HG02588 (cell line): Measurements from ENCODE around the gene STOM.

Experiments
- ATAC-seq: cut with Tn5 transposase; IDR thresholded peaks from one replicate; pipeline ENCODE4 v1.9.1; 2021; ENCODE audit warnings: mild to moderate bottlenecking, moderate library complexity; ENCODE audit not compliant: unreplicated experiment

The STOM gene

DNA sequence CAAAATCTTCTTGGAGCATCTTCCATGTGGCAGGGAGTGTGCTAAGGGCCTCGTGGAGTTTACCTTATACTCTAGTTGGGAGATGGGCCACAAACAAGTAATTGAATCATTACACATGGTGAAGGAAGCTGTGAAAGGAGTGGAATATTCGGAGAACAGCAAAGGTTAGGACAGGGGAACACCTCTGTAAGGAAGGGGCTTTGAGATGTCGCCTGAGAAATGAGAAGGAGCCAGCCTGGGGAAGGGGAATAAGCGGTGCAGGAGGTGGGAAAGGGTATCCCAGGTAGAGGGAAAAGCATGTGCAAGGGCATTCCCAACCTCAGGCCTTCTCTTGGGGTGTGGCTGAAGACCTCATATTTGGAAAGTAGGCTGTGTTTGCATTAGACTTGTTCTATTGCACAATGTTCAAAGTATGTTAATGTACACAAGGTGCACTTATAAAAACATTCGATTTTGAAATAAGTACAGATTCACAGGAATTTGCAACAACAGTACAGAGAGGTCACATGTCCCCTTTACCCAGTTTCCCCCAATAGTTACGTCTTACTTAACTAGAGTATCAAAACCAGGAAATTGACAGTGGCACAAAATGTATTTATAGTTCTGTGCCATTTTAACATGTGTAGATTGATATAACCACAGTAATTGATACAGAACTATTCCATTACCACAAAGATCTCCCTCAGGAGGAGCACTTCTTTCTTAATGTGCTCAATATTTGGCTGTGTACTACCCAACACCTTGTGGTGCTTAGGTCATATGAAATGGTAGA is 2.4 kb upstream of the STOM start:
- ATAC-seq, result no peak

- ATAC-seq, result no peak
These were observed 1.5 kb upstream of the STOM start for GRCh38 chr9:121371495-121372061.

DNA sequence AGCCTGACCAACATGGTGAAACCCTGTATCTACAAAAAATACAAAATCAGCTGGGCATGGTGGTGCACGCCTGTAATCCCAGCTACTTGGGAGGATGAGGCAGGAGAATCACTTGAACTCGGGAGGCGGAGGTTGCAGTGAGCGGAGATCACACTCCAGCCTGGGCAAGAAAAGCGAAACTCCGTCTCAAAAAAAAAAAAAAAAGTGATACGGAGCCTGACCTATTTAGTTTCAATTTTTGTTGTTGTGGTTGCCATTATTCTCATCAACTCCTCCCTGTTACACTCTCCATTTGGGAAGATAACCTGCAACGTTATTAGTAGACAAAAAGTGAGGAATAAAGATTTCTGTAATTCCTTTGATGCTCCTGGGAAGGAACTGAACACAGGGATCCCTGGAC is 1.3 kb downstream of the STOM start:
- no peak for ATAC-seq

DNA sequence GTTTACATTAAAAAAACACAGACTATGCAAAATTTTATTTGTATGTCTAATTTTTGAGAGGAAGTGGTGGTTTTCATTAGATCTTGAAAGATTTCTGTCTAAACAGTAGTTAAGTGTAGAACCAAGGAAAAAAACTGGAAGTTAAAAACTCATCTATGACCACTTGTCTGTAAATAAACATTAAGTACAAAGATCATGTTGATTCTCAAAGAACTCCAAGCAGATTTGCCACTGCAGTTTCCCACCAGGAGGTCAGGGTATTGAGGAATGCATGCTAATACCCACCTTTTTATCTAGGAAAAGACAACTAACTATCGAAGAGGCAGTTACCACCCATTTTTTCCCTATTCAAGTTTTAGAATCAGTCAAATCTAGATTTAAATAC is 1.9 kb downstream of the STOM start:
- ATAC-seq, result no peak

DNA sequence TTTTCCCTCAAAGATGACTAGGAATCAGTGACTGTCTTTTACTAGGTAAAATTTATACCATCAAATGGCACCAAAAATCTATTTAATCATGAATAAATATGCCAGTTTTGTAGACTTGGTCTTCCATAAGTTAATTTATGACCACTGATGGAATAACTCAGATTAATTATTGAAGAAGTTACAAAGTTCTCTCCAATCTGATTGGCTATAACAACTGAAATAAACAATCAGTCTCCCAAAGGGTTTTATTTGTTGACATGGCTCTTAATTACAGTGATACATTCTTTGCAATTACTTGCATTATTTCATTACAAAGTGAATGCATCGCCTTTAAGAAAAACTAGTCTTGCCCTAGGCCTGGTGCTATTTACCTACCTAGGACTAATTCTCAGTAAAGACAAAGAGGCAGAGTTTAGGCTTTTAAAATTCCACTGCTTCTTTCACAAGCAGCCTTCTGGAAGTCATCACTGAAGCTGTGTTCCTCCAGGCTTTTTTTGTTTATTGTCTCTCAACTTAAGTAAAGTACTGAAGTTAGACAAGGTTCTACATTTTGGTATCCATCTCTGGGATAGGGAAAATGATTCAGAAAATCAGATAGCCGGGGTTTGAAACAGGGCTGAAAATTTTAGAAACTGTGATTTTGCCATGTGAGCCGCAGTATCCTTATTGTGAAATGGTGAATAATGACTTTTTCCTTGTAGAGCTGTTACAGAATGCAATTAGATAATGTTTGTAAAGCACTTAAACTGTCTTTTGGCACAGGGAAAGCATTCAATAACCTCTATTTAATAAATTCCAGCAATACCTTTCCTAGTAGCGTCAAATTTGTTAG is 2.5 kb downstream of the STOM start:
- no peak for ATAC-seq

DNA sequence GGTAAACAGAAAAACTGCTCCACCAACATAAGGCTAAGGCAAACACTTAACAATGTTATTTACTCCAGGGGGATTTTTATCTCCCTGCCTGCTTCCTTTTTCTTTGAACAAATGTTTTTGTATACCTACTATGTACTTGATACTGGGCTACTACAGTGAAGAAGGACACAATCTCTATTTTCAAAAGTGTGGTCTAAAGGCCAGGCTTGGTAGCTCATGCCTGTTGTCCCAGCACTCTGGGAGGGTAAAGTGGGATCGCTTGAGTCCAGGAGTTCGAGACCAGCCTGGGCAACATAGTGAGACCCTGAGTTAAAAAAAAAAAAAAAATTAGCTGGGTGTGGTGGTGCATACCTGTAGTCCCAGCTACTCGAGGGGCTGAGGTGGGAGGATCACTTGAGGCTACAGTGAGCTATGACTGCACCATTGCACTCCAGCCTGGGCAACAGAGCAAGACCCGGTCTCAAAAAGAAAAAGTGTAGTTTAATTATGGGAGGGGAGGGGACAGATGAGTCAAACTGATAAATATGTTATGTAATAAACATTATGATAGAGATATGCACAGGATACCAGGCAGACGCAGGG is 3.3 kb downstream of the STOM start:
- no peak for ATAC-seq

DNA sequence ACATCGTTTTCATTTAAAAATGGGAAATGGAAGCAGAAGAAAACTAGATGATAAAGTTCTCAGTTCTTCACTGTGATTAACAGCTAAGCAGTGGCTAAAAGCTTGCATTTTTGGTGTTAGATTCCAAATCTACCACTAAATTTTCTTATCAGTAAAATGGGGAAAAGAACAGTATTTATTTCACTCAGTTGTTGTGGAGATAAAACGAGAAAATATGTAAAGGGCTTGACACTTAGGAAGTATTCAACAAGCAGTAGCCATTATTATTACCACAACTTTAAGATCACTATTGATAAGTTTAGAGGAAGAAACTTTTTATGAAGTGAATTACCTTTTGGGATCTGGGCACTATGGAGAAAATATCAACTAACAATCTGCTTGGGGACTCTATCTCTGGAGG is 4.5 kb downstream of the STOM start:
- no peak for ATAC-seq

GRCh38 chr9:121364886-121365285 is 5.2 kb downstream of the STOM start:
- ATAC-seq, result no peak

GRCh38 chr9:121364077-121364476 is 6.0 kb downstream of the STOM start:
- no peak for ATAC-seq

- no peak for ATAC-seq
These were observed 6.5 kb downstream of the STOM start for GRCh38 chr9:121363622-121363961.

DNA sequence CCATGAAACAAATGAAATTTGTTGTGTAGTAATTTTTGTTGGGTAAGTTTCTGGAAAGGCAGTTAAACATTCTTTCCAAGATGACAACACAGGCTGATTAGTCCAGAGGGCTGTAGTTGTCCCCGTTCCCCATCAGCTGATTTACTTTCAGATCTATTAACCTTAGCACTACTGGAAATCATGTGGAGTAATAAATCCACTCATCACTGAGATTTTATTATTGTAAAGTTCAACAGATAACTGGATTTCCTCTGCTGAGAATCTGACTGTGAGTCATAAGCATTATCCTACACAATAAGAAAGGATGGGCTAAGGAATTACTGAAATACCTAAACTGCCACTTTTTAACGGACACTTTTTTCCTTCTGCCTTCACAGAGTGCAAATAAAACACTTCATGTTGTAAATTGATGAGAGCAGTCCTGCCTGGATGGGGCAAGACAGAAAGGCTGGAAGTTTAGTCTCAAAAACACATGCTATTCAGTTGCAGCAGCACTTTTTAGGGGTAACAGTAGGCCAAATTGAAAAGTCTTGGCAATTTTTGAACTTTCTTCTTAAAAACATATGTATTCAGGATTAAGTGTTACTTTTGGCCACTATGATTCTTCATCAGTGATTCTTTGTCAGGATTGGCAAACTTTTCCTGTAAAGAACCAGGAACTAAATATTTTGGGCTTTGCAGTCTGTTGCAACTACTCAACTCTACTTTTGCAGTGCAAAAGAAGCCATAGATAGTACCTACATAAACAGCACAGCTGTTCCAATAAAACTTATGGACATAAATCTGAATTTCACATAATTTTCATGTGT is 7.0 kb downstream of the STOM start:
- no peak for ATAC-seq

DNA sequence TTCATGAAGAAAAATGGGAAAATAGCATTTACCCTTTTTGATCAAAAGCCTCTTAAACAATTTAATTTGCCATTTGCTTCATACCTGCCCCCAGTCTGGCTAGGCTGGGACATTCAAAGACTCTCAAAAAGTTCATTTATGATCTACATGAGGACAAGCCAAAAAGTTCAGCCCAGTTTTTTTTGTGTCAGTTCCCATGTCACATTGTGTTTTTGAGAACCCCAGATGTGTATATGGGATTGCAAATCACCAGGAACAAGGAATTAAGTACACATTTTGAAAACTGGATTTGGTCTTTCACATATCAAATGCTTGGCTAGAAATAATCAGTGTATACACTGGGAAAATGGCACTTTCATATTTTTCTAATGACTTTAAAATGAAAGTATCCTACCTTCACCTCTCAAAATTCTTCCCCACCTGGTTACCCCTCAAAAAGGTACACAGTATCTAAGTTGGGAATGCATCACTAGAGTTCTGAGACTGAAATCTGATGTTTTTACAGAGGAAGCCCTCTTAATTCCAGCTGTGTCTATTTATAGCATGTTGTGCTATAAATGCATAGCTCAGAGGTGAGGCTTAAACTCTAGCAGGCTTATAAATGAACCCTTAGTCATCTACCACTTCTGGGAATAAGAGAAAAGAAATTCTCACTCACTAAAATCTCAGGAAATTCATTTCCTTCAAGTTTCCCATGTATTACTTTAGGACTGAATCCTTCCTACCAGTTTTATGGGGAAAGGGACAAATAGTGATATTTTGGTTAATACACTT is 9.3 kb downstream of the STOM start:
- no peak for ATAC-seq

DNA sequence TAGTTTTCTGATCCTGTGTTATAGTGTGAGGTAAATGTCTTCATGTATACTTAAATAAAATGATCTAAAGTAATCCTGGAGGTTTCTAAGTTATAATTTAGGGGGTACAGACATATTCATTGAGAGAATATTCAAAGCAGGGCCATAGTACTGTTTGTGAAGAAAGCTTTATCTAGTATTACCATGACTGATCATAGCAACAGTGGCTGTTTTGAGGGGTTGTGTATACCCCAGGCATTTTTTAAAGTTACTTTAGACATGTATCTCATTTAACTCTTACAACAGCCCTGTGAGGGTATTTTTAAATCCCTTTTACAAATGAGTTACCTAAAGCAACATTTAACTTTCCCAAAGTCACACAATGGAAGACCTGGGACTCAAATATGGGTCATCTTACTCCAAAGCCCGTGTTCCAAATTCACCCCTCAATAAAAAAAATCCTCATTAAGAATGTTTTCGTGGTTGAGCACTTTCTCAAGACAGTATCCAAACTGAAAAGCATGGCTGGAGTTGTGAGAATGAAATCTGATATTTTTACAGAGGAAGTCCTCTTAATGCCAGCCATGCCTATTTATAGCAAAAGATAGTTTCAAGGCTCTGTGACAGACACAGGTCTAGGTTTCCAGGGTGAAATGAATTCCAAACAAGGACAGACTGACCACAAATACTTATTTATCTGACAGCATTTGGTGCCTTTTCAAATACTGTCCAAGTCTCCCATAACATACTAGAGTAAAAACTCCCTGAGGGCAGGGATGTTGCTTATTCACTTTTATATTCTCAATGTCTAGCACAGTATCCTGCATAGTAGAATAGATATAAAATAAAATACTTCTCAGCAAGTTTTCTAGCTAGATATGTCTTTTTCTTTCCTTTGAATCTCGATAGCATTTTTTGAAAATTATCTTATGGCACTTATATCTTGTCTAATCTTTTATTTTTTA is 10.4 kb downstream of the STOM start:
- no peak for ATAC-seq

- ATAC-seq, result no peak
These were observed 11.3 kb downstream of the STOM start for GRCh38 chr9:121358751-121359150.

DNA sequence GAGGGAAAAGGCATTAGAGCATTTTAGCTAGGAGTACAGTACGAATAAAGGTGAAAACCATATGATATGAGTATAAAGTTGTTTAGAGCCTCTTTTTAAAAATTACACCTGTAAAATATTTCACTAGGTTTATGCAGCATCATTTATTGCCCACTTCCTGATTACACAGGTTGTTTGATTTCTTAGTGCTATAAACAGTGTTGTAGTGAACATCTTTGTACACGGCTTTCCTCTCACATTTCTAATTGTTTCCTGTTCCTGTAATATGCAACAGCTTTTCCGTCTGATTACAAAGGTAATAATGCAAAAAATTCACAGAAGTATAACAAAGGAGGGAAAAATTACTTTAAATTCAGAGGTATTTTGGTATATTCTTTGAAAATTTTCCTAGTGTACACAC is 13.0 kb downstream of the STOM start:
- no peak for ATAC-seq

GRCh38 chr9:121354762-121355161 is 15.3 kb downstream of the STOM start:
- ATAC-seq, result no peak

DNA sequence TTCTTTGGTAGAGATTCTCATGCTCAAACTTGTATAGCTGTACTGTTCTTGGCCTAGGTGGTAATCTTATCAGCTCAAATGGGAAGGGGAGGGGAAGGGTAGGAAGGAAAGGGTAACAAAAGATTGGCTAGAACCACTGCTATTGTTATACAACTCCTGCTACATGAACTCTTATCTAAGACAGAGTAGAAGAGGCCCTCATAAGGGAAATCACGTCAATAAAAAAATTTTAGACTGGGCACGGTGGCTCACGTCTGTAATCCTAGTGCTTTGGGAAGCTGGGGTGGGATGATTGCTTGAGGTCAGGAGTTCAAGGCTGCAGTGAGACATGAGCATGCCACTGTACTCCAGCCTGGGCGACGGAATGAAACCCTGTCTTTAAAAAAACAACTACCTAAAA is 15.9 kb downstream of the STOM start:
- no peak for ATAC-seq

- ATAC-seq, result peak; percentile 93
These were observed 16.6 kb downstream of the STOM start for GRCh38 chr9:121353241-121354061.
